Ovary (tissue), 3 donors: ENCODE measurements around the gene HOXA11.

ENCODE experiments used
- CTCF ChIP-seq, 3 donors: fragments of 450-650 bp in 2 of 3; fragments of 200-600 bp in 1 of 3; IDR thresholded peaks; one replicate each; pipeline versions ENCODE4 v1.5.1 to v1.8.0; 2016 to 2022; ENCODE audit warnings: antibody characterized with exemption in 3 of 3, mild to moderate bottlenecking in 1 of 3
- POLR2A ChIP-seq: fragments of 450-650 bp; IDR thresholded peaks from one replicate; pipeline ENCODE4 v1.6.1; 2017; ENCODE audit warnings: antibody characterized with exemption, mild to moderate bottlenecking, moderate library complexity
- donor health status: DM: no; HTN: no; CAD: no.

GRCh38 chr7:27193335-27194001 is 8.4 kb upstream of the HOXA11 start:
- no peak for TF ChIP-seq CTCF (IDR thresholded peaks at IDR 0.05)
- no peak for TF ChIP-seq POLR2A
